Measurements from ENCODE around the gene PREX1.
A peak's percentile ranks its signal among the peaks of the same experiment; 100 is the strongest.

The PREX1 gene

GRCh38 chr20:48750376-48750775, 77.4 kb downstream of the PREX1 start:
- DNase-seq, result no peak

DNA sequence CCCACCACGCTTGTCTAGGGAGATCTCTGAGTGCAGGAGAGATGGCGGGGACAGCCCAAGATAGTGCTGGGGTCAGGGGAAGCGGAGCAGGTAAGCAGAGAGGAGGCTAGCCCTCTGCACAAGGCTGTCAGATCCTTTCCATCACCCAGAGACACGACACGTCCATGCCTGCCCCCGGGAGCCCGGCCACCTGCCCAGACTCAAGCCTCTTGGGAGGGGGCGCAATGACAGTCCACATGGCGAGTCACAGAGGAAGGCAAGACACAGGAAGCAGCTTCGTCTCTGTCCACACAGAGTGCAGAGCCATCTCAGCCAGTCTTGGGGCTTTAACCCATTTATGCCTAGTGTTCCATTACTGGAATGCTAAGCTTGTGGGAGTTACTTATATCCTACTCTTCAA, 78.4 kb downstream of the PREX1 start:
- DNase-seq, result no peak

- DNase-seq, result no peak
Measured at GRCh38 chr20:48748556-48748955, 79.2 kb downstream of the PREX1 start.

- no peak for DNase-seq
Measured at GRCh38 chr20:48747840-48748414, 79.9 kb downstream of the PREX1 start.

DNA sequence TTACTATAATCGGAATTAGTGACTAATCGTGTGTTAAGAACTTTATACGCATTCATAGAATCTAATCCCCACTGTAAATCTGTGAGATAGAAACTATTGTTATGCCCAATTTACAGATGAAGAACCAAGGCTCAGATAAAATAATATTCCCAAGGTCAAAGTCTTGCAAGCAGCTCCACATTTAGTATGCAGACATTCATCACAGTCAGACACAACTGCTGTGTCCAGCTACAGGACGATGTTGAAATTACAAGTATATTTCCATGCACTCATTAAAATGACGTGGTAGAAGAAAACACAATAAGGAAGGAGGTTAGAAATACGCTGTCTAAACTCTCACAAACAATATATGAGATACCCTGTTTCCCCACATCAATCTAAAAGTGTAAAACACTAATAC, 82.5 kb downstream of the PREX1 start:
- no peak for DNase-seq

GRCh38 chr20:48744515-48744914, 83.3 kb downstream of the PREX1 start:
- no peak for DNase-seq

DNA sequence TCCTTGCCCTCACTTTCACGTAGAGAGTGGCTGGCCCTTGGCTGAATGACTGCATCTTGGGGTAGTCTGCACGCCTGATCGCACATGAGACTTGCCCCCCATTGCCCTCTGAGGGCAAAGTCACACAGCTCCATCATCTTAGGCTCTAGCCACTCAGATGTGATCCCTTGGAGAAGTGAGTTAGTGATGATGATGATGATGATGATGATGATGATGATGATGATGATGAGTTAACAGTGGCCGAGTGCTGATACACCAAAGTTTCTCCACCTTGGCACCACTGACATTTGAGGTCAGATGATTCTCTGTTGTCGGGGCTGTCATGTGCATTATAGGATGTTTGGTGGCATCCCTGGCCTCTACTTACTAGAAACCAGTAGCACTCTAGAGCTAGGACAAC, 84.0 kb downstream of the PREX1 start:
- no peak for DNase-seq

GRCh38 chr20:48742912-48743680, 84.7 kb downstream of the PREX1 start:
- no peak for DNase-seq

- no peak for DNase-seq
Measured at GRCh38 chr20:48742233-48742632, 85.6 kb downstream of the PREX1 start.

GRCh38 chr20:48741669-48742068, 86.1 kb downstream of the PREX1 start:
- DNase-seq, result no peak

GRCh38 chr20:48740712-48741111, 87.1 kb downstream of the PREX1 start:
- no peak for DNase-seq

DNA sequence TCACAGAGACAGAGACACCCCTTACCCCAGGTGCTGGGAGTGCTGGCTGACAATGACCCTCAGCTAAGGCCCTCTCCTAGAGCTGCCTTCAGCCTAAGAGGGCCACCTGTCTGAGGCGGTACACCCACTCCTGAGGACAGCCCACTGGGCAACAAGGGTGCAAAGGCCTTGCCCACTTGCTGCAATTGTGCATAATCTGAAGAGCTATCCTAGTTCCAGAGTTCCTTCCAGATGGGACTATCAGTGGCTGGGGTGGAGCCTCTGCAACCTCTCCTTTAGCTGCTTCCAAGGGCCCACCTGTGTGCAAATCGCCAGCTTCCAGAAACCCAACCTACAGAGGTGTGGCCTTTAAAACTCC, 87.5 kb downstream of the PREX1 start:
- DNase-seq, result no peak

DNA sequence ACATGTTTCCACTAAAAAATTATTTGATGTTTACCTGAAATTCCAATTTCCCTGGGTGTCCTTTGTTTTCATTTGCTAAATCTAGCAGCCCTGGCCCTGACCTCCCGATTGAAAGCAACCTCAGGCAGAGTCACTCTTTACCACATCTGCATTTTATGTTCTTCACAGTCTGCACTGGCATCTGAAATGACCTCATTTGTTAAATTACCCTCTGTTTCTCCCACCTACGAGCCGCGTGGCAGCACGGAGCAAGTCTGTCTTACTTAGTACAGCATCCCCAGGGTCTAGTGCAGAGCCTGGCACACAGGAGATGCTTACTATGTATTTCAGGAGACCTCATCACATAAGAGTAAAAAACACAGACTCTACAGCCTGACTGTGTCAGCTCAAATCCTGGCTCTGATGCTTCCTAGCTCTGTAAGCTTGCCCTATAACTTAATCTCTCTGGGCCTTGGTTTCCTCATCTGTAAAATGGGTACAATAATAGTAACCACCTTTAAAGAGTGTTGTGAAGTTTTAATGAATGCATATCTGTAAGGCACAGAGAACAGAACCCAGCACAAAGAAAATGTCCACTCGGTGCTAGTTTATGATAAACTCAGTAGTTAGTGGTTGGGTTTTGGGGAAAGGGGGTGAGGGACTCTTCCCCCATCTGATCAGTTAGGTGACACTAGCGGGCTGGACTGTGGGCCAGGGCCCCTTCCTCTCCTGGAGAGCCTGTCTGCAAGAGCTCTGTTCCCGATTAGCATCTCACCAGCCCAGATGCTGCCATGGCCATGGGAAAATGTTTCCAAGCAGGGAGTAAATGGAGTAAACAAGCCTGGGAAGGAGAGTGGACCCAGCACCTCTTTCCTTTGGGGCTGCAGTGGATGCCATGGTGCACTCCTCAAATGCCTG, 88.2 kb downstream of the PREX1 start:
- peak in 1 of 2 experiments; percentile 28 for DNase-seq

GRCh38 chr20:48738399-48739304, 89.1 kb downstream of the PREX1 start:
- peak in 1 of 2 experiments; percentile 31 for DNase-seq

DNA sequence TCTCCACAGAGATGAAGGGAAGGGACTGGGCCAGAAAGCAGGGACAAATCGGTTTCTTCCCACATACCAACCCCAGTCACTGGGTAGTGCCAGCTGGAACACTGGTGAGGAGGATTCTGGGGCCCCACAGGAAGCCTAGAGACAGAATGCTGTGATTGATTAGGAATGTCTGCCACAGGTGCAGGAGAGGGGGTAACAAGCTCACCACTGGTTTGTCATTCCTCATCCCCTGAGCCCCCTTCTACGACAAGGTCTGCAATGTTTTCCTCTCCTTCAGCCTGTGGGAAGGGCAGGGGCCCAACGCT, 89.8 kb downstream of the PREX1 start:
- DNase-seq, result no peak

GRCh38 chr20:48737434-48738093, 90.2 kb downstream of the PREX1 start:
- DNase-seq, result no peak

DNA sequence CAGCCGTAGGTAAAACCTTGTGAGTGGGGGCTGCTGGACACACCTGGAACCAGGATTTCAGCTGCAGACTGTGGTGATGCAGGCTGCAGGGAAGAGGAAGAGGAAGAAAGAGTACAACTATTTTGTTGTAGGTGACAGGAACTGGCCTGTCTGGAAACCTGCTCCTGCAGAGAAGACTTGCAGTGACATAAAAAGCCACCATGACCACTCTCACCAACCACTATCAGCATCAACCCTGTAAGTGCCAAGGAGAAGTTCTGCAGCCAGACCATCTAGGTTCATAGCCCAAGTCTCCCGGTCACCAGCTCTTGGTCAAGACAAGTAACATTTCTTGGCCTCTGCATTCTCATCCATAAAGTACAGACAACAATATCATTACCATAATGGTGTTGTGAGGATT, 91.2 kb downstream of the PREX1 start:
- DNase-seq, result no peak

- DNase-seq, result no peak
Measured at GRCh38 chr20:48736231-48736630, 91.6 kb downstream of the PREX1 start.

DNA sequence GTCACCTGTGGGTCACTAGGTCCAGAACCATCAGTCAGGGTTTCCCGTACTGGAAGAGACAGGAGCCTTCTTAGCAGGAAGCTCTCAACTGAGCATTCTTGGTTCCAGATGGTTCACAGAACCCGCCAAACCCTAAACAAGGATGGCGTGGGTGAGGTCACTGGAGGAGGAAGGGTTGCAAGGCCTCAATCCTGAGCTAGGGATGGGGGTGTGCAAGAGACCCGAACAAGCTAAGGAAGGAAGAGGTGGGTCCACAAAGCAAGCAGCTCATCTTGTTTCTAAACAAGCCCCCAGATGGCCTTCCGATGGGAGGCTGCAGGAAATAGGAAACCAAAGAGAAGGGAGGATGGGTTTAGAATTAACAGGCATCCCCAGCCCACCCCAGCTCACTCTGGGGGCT, 92.7 kb downstream of the PREX1 start:
- DNase-seq, result no peak

- DNase-seq, result no peak
Measured at GRCh38 chr20:48734104-48734749, 93.6 kb downstream of the PREX1 start.

- DNase-seq, result no peak
Measured at GRCh38 chr20:48733296-48733790, 94.5 kb downstream of the PREX1 start.
